Liver (tissue), 9 donors: Measurements from ENCODE around the gene TCOF1. TPM values are rescaled to one million over a fixed set of nuclear protein-coding genes. Genes with fewer than 3 reads are reported as not detected.

Experiments
- DNase-seq: peaks from one replicate; pipeline ENCODE4 v3.0.0-alpha.2; 2017; ENCODE audit warnings: low spot score
- H3K27ac ChIP-seq, 2 donors: one replicate each; pipeline ENCODE4 v1.7.0; 2013; ENCODE audit warnings: inconsistent platforms in 2 of 2, low read length in 2 of 2, control low read depth in 1 of 2, low read depth in 1 of 2, mild to moderate bottlenecking in 1 of 2
- H3K27me3 ChIP-seq, 4 donors: one replicate each; pipeline versions ENCODE4 v1.6.1 to v1.7.0; 2013; ENCODE audit warnings: low read length in 3 of 4, inconsistent platforms in 1 of 4, mild to moderate bottlenecking in 1 of 4, moderate library complexity in 1 of 4; ENCODE audit not compliant: control insufficient read depth in 4 of 4, insufficient read depth in 4 of 4
- H3K36me3 ChIP-seq, 4 donors: one replicate each; pipeline versions ENCODE4 v1.6.1 to v1.7.0; 2013; ENCODE audit warnings: low read length in 3 of 4, mild to moderate bottlenecking in 3 of 4, low read depth in 1 of 4, moderate library complexity in 1 of 4; ENCODE audit not compliant: control insufficient read depth in 4 of 4, insufficient read depth in 3 of 4
- H3K4me1 ChIP-seq, 4 donors: one replicate each; pipeline versions ENCODE4 v1.6.1 to v1.7.0; 2013; ENCODE audit warnings: low read length in 3 of 4, mild to moderate bottlenecking in 3 of 4, moderate library complexity in 1 of 4; ENCODE audit not compliant: control insufficient read depth in 4 of 4, insufficient read depth in 4 of 4
- H3K4me3 ChIP-seq, 3 donors: one replicate each; pipeline versions ENCODE4 v1.6.1 to v1.7.0; 2013; ENCODE audit warnings: low read length in 3 of 3, control low read depth in 1 of 3, low read depth in 1 of 3, mild to moderate bottlenecking in 1 of 3
- H3K9ac ChIP-seq, 2 donors: one replicate each; pipeline ENCODE4 v1.7.0; 2013; ENCODE audit warnings: low read length in 2 of 2, mild to moderate bottlenecking in 2 of 2, moderate library complexity in 2 of 2, control low read depth in 1 of 2, low read depth in 1 of 2
- H3K9me3 ChIP-seq, 4 donors: one replicate each; pipeline versions ENCODE4 v1.6.1 to v1.7.0; 2013; ENCODE audit warnings: low read length in 3 of 4; ENCODE audit not compliant: control insufficient read depth in 4 of 4
- EGR1 ChIP-seq, 2 donors: IDR thresholded peaks; 2 replicates each; pipeline ENCODE4 v1.6.1; 2016 to 2018; ENCODE audit warnings: antibody characterized with exemption in 2 of 2, low read depth in 2 of 2
- FOXA1 ChIP-seq: IDR thresholded peaks from 2 replicates; pipeline ENCODE4 v1.6.1; 2016; ENCODE audit warnings: antibody characterized with exemption
- FOXA2 ChIP-seq: IDR thresholded peaks from 2 replicates; pipeline ENCODE4 v1.6.1; 2016; ENCODE audit warnings: antibody characterized with exemption
- GABPA ChIP-seq, 2 donors: IDR thresholded peaks in 1 of 2; conservative IDR thresholded peaks in 1 of 2; 2 replicates each; pipeline ENCODE4 v1.6.1; 2016; ENCODE audit warnings: antibody characterized with exemption in 2 of 2, mild to moderate bottlenecking in 1 of 2, moderate library complexity in 1 of 2
- HNF4A ChIP-seq, 2 donors: conservative IDR thresholded peaks; 2 replicates each; pipeline ENCODE4 v1.6.1; 2016; ENCODE audit warnings: antibody characterized with exemption in 2 of 2, mild to moderate bottlenecking in 2 of 2
- HNF4G ChIP-seq: IDR thresholded peaks from 2 replicates; pipeline ENCODE4 v1.6.1; 2016; ENCODE audit warnings: antibody characterized with exemption
- JUND ChIP-seq, 2 donors: IDR thresholded peaks; 2 replicates each; pipeline ENCODE4 v1.6.1; 2016; ENCODE audit warnings: antibody characterized with exemption in 2 of 2
- NR2F2 ChIP-seq: IDR thresholded peaks from 2 replicates; pipeline ENCODE4 v1.6.1; 2016; ENCODE audit warnings: antibody characterized with exemption
- RAD21 ChIP-seq, 2 donors: IDR thresholded peaks; 2 replicates each; pipeline ENCODE4 v1.6.1; 2016; ENCODE audit warnings: antibody characterized with exemption in 2 of 2, mild to moderate bottlenecking in 2 of 2
- SP1 ChIP-seq: IDR thresholded peaks from 2 replicates; pipeline ENCODE4 v1.6.1; 2018; ENCODE audit warnings: antibody characterized with exemption, mild to moderate bottlenecking
- YY1 ChIP-seq: IDR thresholded peaks from 2 replicates; pipeline ENCODE4 v1.6.1; 2016; ENCODE audit warnings: antibody characterized with exemption, mild to moderate bottlenecking
- WGBS: extraction: QIAGEN DNeasy Blood & Tissue Kit; methylation state at CpG from one replicate; pipeline ENCODE4 v1.1.7; 2013; 5-methylcytosine and 5-hydroxymethylcytosine counted together
- polyA plus RNA-seq, 2 donors: library from polyadenylated mRNA; stranded (reverse) in 1 of 2; unstranded in 1 of 2; fragments of 200-250 nt in 1 of 2; fragments of >200 nt in 1 of 2; fragmentation: Nextera tagmentation in 1 of 2; extraction: Ambion mirVana in 1 of 2; gene quantifications; one replicate each; pipeline versions ENCODE4 v1.2.1 to v1.2.3, GENCODE V29; 2013 to 2015
- total RNA-seq, 2 donors: library from RNA; depleted of rRNA; stranded (reverse); fragments of >200 nt; gene quantifications; one replicate each; pipeline ENCODE4 v1.2.3, GENCODE V29; 2014
- TF ChIP-seq, protein P1 (sequence below): IDR thresholded peaks from 2 replicates; pipeline ENCODE4 v1.6.1; 2016; ENCODE audit warnings: antibody characterized with exemption, mild to moderate bottlenecking
- TF ChIP-seq, protein P2 (sequence below): fragments of 150-350 bp; IDR thresholded peaks from 2 replicates; pipeline ENCODE4 v1.5.1; 2017; ENCODE audit warnings: improper control_type of control experiment, low read depth, low read length; ENCODE audit not compliant: missing input control
- TF ChIP-seq, protein P3 (sequence below): IDR thresholded peaks from 2 replicates; pipeline ENCODE4 v1.6.1; 2016; ENCODE audit warnings: antibody characterized with exemption
- TF ChIP-seq, protein P4 (sequence below): IDR thresholded peaks from 2 replicates; pipeline ENCODE4 v1.6.1; 2016; ENCODE audit warnings: antibody characterized with exemption
- donor health status: healthy.
- donor health status: healthy.
- donor health status: healthy.
- donor health status: healthy.
- donor health status: healthy.

TCOF1 gene
- total and polyA plus RNA-seq, 4 donors: 3.2 to 8.5 (median 6.4) TPM

DNA sequence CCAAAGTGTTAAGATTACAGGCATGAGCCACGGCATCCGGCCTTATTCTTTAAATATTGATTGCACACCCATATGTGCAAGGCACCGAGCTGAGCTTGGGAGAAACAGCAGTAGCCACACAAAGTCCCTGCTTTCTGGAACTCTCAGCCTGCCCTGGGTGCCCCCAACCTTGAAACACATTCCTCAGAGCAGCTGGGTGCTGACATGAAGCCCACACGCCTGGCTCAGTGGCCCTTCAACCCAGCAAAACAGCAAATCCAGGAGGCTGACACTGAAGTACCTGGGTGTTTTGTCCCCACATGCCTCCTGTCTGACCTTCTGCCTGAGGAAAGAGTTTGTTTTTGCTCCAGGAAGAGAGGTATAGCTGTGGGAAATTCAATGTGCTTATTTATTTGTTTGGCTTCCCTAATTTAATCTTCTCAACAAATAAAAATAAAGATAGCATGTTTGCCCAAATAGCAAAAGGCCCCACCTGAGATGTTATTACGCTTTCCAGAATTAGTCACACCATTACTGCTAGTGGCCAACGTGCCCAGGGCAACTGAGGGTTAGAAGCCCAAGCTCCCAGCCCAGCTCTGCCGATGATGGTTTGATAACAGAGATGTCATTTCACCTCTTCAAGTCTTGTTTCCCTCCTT lies 13.4 kb upstream of the TCOF1 start:
- Histone ChIP-seq H3K4me1 (no peaks in the 10 kb centered on the region), H3K4me3 (no peak overlapping the region), H3K36me3 (no peaks in the 10 kb centered on the region), H3K27me3 (no peaks in the 10 kb centered on the region), H3K27ac (no peak overlapping the region), H3K9ac (no peak overlapping the region), H3K9me3 (no peaks in the 10 kb centered on the region)
- no peak for DNase-seq
- TF ChIP-seq NR2F2: no peak
- no peak for TF ChIP-seq FOXA1
- 89% methylated on average over 7 of the region's 7 CpGs for WGBS

DNA sequence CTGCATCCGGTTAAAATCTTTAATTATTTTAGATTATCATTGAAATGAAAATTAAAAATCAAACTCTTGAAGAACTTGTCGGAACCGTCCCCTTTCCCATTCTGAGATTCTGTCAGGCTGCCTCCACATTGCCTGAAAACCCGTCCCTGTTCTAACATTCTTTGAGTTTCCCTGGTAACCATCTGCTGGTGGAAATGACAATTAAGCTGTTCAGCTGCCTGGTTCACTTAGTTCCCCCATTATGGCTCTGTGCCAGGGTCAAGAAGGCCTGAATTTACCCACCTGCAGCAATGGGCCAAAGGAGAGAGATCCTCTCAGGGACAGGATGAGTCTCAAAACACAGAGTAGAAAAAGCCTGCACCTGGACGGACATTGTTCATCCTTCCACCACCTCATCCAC lies 11.8 kb upstream of the TCOF1 start:
- WGBS: 97% methylated on average over 5 of the region's 5 CpGs
- no peak overlapping the region for H3K27ac ChIP-seq
- no peaks in the 10 kb centered on the region for H3K27me3 ChIP-seq
- H3K36me3 ChIP-seq: no peaks in the 10 kb centered on the region
- H3K4me3 ChIP-seq: no peak overlapping the region
- peaks cover 0 to 4% (median 2%) of the 10 kb centered on the region in 4 donors for H3K4me1 ChIP-seq
- TF ChIP-seq, protein P1, sequence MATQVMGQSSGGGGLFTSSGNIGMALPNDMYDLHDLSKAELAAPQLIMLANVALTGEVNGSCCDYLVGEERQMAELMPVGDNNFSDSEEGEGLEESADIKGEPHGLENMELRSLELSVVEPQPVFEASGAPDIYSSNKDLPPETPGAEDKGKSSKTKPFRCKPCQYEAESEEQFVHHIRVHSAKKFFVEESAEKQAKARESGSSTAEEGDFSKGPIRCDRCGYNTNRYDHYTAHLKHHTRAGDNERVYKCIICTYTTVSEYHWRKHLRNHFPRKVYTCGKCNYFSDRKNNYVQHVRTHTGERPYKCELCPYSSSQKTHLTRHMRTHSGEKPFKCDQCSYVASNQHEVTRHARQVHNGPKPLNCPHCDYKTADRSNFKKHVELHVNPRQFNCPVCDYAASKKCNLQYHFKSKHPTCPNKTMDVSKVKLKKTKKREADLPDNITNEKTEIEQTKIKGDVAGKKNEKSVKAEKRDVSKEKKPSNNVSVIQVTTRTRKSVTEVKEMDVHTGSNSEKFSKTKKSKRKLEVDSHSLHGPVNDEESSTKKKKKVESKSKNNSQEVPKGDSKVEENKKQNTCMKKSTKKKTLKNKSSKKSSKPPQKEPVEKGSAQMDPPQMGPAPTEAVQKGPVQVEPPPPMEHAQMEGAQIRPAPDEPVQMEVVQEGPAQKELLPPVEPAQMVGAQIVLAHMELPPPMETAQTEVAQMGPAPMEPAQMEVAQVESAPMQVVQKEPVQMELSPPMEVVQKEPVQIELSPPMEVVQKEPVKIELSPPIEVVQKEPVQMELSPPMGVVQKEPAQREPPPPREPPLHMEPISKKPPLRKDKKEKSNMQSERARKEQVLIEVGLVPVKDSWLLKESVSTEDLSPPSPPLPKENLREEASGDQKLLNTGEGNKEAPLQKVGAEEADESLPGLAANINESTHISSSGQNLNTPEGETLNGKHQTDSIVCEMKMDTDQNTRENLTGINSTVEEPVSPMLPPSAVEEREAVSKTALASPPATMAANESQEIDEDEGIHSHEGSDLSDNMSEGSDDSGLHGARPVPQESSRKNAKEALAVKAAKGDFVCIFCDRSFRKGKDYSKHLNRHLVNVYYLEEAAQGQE: no peak
- no peak for TF ChIP-seq HNF4G
- TF ChIP-seq, protein P2, sequence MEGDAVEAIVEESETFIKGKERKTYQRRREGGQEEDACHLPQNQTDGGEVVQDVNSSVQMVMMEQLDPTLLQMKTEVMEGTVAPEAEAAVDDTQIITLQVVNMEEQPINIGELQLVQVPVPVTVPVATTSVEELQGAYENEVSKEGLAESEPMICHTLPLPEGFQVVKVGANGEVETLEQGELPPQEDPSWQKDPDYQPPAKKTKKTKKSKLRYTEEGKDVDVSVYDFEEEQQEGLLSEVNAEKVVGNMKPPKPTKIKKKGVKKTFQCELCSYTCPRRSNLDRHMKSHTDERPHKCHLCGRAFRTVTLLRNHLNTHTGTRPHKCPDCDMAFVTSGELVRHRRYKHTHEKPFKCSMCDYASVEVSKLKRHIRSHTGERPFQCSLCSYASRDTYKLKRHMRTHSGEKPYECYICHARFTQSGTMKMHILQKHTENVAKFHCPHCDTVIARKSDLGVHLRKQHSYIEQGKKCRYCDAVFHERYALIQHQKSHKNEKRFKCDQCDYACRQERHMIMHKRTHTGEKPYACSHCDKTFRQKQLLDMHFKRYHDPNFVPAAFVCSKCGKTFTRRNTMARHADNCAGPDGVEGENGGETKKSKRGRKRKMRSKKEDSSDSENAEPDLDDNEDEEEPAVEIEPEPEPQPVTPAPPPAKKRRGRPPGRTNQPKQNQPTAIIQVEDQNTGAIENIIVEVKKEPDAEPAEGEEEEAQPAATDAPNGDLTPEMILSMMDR: no peak
- no peak for TF ChIP-seq JUND (IDR thresholded peaks at IDR 0.05)
- TF ChIP-seq, protein P3, sequence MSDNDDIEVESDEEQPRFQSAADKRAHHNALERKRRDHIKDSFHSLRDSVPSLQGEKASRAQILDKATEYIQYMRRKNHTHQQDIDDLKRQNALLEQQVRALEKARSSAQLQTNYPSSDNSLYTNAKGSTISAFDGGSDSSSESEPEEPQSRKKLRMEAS: no peak
- TF ChIP-seq GABPA (IDR thresholded peaks at IDR 0.05 in 1 of 2, conservative IDR thresholded peaks at IDR 0.05 in 1 of 2): no peak
- no peak for TF ChIP-seq YY1
- TF ChIP-seq EGR1 (IDR thresholded peaks at IDR 0.05; ENCODE audit: low read depth in 2 of 2): no peak
- TF ChIP-seq RAD21 (IDR thresholded peaks at IDR 0.05): no peak
- TF ChIP-seq, protein P4, sequence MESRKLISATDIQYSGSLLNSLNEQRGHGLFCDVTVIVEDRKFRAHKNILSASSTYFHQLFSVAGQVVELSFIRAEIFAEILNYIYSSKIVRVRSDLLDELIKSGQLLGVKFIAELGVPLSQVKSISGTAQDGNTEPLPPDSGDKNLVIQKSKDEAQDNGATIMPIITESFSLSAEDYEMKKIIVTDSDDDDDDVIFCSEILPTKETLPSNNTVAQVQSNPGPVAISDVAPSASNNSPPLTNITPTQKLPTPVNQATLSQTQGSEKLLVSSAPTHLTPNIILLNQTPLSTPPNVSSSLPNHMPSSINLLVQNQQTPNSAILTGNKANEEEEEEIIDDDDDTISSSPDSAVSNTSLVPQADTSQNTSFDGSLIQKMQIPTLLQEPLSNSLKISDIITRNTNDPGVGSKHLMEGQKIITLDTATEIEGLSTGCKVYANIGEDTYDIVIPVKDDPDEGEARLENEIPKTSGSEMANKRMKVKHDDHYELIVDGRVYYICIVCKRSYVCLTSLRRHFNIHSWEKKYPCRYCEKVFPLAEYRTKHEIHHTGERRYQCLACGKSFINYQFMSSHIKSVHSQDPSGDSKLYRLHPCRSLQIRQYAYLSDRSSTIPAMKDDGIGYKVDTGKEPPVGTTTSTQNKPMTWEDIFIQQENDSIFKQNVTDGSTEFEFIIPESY: no peak
- TF ChIP-seq SP1: no peak
- TF ChIP-seq NR2F2: no peak
- TF ChIP-seq HNF4A (conservative IDR thresholded peaks at IDR 0.05): no peak
- no peak for TF ChIP-seq FOXA2
- H3K9me3 ChIP-seq: no peaks in the 10 kb centered on the region
- H3K9ac ChIP-seq: no peak overlapping the region
- DNase-seq: no peak
